SK-N-MC (cell line): ENCODE measurements around the gene ARID5B.

Experiments used
- EZH2 ChIP-seq: fragments of 200-600 bp; sonication (generic); IDR thresholded peaks from one replicate; pipeline ENCODE4 v1.6.1; 2017; ENCODE audit warnings: antibody characterized with exemption
- FOXP2 ChIP-seq: optimal IDR thresholded peaks from 2 replicates; pipeline ENCODE3; 2011; ENCODE audit warnings: mild to moderate bottlenecking, moderate library complexity; ENCODE audit not compliant: insufficient read depth; ENCODE audit errors: extremely low read length, control extremely low read depth
- POLR2AphosphoS5 ChIP-seq: IDR thresholded peaks from 2 replicates; pipeline ENCODE4 v1.6.1; 2012; ENCODE audit warnings: mild to moderate bottlenecking, low read depth, low read length, borderline replicate concordance

DNA sequence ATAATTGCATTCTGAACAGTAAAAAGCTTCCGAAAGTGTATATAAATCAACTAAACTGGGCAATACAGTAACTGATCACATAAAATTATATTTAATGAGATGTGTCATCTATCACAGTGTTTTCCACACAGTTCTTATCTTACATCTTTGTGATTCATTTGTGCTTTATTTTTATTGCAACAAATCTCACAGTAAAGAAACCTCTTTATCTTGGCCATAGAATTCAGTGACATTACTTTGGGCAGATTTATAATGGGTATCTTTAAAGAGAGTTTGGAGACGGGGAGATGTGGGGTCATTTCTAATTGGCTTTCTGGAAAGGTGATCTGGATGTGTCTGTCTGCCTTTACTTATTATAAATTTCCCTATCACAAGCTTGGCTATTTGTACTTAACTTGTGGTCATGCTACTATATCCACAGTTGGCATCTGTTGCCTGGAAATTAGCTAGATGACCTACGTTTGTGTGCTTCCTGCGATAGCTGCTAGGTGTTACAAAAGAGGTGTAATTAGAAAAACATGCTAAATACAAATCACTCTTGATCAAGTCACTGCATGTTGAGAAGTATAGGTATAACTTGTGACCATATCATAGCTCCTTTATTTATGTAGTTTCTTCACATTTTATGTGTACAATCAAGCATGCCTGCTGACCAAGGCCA is 123.8 kb downstream of the ARID5B start:
- TF ChIP-seq EZH2 (no peak), POLR2AphosphoS5 (no peak), FOXP2 (no peak)
